Activated CD4-positive, alpha-beta T cell treated with anti-CD3 and anti-CD28 coated beads, Interleukin-2, amount 10 ng/mL, durations not matched to agents 24 days and 14 days (primary cell): ENCODE data around the gene EFNB2. TPM values are rescaled to one million over a fixed set of nuclear protein-coding genes. Genes with fewer than 3 reads are reported as not detected.

ENCODE experiments used
- DNase-seq: peaks from one replicate; pipeline ENCODE4 v3.0.0; 2022
- H3K27ac Mint-ChIP-seq: one replicate; pipeline ENCODE4 v1.8.0; 2022; ENCODE audit warnings: mild to moderate bottlenecking, mixed read lengths
- H3K27me3 Mint-ChIP-seq: one replicate; pipeline ENCODE4 v1.8.0; 2022; ENCODE audit warnings: mixed read lengths
- H3K36me3 Mint-ChIP-seq: one replicate; pipeline ENCODE4 v1.8.0; 2022; ENCODE audit warnings: low read depth, mild to moderate bottlenecking, mixed read lengths
- H3K4me1 Mint-ChIP-seq: one replicate; pipeline ENCODE4 v1.8.0; 2021; ENCODE audit warnings: mixed read lengths
- H3K4me3 Mint-ChIP-seq: one replicate; pipeline ENCODE4 v1.8.0; 2022; ENCODE audit warnings: mild to moderate bottlenecking, moderate library complexity, mixed read lengths
- H3K9me3 Mint-ChIP-seq: one replicate; pipeline ENCODE4 v1.8.0; 2021; ENCODE audit warnings: mixed read lengths
- intact Hi-C: fragments of 100-400 bp; cut with micrococcal nuclease; formaldehyde crosslinking; loops from one replicate; pipeline ENCODE4 v1.15.1; 2023
- total RNA-seq: library from RNA; stranded (reverse); gene quantifications from 2 replicates; pipeline ENCODE4 v1.2.3, GENCODE V29; 2022

The EFNB2 gene
- total RNA-seq, 1 donor from 2014 or later, result 0.30 TPM

DNA sequence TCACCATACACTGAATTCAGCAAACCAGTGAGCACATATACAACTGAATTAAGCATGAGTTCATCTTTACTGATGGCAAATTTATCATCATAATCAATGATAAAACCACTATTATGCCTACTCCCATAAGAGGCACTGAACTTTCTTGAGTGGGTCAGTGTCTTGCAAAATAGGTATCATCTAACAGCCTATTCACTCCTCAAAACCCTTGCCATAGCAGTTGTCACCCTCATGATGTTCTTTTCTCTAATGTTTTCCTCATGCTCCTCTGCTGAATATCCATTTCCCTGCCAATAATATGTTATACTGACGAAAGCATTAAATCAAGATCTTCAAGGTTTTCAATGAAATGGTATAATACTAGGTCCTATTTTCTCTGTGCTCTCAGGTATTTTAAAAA is 26.8 kb upstream of the EFNB2 start:
- Mint-ChIP-seq H3K9me3 (no peaks in the 10 kb centered on the region), H3K27me3 (no peaks in the 10 kb centered on the region), H3K27ac (peak overlapping the region; percentile 71), H3K4me3 (no peak overlapping the region), H3K36me3 (peaks cover 38% of the 10 kb centered on the region), H3K4me1 (peaks cover 59% of the 10 kb centered on the region)
- DNase-seq, result no peak
- intact Hi-C loops, result loop anchor here (10.0 kb wide), 1 partner anchor 1428 kb away; no protein-coding TSS in a partner anchor

GRCh38 chr13:106561551-106562170 is 26.2 kb upstream of the EFNB2 start:
- DNase-seq, result peak; percentile 76
- no peaks in the 10 kb centered on the region for H3K27me3 Mint-ChIP-seq
- H3K27ac Mint-ChIP-seq, result peak overlapping the region; percentile 79
- peaks cover 38% of the 10 kb centered on the region for H3K36me3 Mint-ChIP-seq
- H3K4me1 Mint-ChIP-seq, result peaks cover 57% of the 10 kb centered on the region
- peak overlapping the region; percentile 13 for H3K4me3 Mint-ChIP-seq
- intact Hi-C loops, result loop anchor here (2.0 to 10.0 kb wide), 2 partner anchors 27 to 1427 kb away; partner anchors contain the start of gene EFNB2
- no peaks in the 10 kb centered on the region for H3K9me3 Mint-ChIP-seq

- H3K4me3 Mint-ChIP-seq, result peak overlapping the region; percentile 11
- H3K4me1 Mint-ChIP-seq, result peaks cover 51% of the 10 kb centered on the region
- H3K9me3 Mint-ChIP-seq, result no peaks in the 10 kb centered on the region
- peak overlapping the region; percentile 79 for H3K27ac Mint-ChIP-seq
- intact Hi-C loops, result loop anchor here (1.0 to 10.0 kb wide), 3 partner anchors 7 to 1426 kb away; partner anchors contain the start of genes ARGLU1 and EFNB2
- DNase-seq, result no peak
- H3K36me3 Mint-ChIP-seq, result peaks cover 44% of the 10 kb centered on the region
- H3K27me3 Mint-ChIP-seq, result no peaks in the 10 kb centered on the region
Measured at GRCh38 chr13:106560821-106561220, 25.4 kb upstream of the EFNB2 start.

DNA sequence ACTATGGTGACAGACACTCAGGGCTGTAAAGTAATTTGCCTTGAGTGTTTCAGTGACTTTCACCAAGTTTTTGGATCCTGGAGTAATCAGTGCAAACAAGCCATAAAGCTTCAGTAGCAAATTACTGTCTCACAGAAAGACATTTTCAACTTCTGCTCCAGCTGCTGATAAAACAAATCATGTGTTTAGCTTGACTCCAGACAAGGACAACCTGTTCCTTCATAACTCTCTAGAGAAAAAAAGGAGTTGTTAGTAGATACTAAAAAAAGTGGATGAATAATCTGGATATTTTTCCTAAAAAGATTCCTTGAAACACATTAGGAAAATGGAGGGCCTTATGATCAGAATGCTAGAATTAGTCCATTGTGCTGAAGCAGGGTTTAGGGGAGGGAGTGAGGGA is 23.1 kb upstream of the EFNB2 start:
- no peak for DNase-seq
- Mint-ChIP-seq H3K36me3 (peaks cover 57% of the 10 kb centered on the region), H3K4me1 (peaks cover 33% of the 10 kb centered on the region), H3K9me3 (no peaks in the 10 kb centered on the region), H3K27me3 (no peaks in the 10 kb centered on the region), H3K4me3 (no peak overlapping the region), H3K27ac (no peak overlapping the region)
- intact Hi-C loops, result no loop called here

- Mint-ChIP-seq H3K4me3 (no peak overlapping the region), H3K36me3 (peaks cover 68% of the 10 kb centered on the region), H3K4me1 (peaks cover 22% of the 10 kb centered on the region), H3K27me3 (no peaks in the 10 kb centered on the region), H3K27ac (no peak overlapping the region), H3K9me3 (no peaks in the 10 kb centered on the region)
- DNase-seq, result no peak
- intact Hi-C loops, result no loop called here
Measured at GRCh38 chr13:106555631-106556328, 20.3 kb upstream of the EFNB2 start.

DNA sequence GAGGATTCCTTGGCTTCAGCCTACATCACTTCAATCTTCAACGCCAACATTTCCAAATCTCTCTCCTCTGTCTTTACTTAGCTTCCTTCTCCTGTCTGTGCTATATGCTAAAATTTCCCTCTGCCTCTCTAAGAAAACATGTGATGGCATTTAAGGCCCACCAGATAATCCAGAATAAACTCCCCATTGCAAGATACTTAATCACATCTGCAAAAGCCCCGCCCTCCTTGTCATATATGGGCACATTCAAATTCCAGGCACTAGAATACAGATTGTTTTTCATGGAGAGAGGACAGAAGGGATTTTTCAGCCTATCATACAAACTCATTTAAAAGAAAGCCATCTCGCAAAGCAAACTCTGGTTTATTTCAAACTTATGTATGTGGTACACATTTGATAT is 16.3 kb upstream of the EFNB2 start:
- Mint-ChIP-seq H3K27ac (no peak overlapping the region), H3K36me3 (peaks cover 64% of the 10 kb centered on the region), H3K4me3 (no peak overlapping the region), H3K4me1 (peaks cover 21% of the 10 kb centered on the region), H3K9me3 (no peaks in the 10 kb centered on the region), H3K27me3 (no peaks in the 10 kb centered on the region)
- intact Hi-C loops, result loop anchor here (2.0 kb wide), 1 partner anchor 15 kb away; no protein-coding TSS in a partner anchor
- DNase-seq, result no peak

GRCh38 chr13:106551350-106551749 is 15.9 kb upstream of the EFNB2 start:
- Mint-ChIP-seq H3K4me3 (no peak overlapping the region), H3K36me3 (peaks cover 60% of the 10 kb centered on the region), H3K27ac (no peak overlapping the region), H3K9me3 (no peaks in the 10 kb centered on the region), H3K27me3 (no peaks in the 10 kb centered on the region), H3K4me1 (peaks cover 21% of the 10 kb centered on the region)
- intact Hi-C loops, result no loop called here
- DNase-seq, result no peak

DNA sequence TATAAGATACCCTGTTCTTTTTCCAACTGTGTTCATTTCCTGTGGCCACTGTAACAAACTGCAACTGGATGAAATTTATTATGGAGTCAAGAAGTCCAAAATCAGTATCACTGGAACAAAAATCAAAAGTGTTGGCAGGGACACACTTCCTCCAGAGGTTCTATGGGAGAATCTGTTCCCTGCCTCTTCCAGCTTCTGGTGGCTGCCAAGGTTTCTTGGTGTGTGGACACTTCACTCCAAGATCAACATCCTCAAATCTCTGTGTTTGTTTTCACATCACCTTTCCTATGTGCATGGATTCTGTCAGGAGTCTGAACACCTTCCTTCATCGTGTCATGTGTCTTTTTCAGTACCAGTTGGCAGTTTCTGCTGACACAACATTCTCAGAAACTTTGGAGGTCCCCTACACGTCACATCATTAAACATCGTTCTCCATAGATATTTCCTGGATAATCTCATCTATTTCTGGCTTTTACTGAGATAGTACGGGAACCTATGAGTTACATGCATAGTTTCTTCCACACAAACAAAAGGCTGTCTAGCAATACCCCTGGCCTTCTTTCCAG is 15.2 kb upstream of the EFNB2 start:
- H3K36me3 Mint-ChIP-seq, result peaks cover 53% of the 10 kb centered on the region
- no peaks in the 10 kb centered on the region for H3K27me3 Mint-ChIP-seq
- intact Hi-C loops, result no loop called here
- DNase-seq, result no peak
- peaks cover 18% of the 10 kb centered on the region for H3K4me1 Mint-ChIP-seq
- no peak overlapping the region for H3K27ac Mint-ChIP-seq
- no peak overlapping the region for H3K4me3 Mint-ChIP-seq
- no peaks in the 10 kb centered on the region for H3K9me3 Mint-ChIP-seq

GRCh38 chr13:106548064-106548696 is 12.7 kb upstream of the EFNB2 start:
- no peak for DNase-seq
- intact Hi-C loops, result no loop called here
- H3K36me3 Mint-ChIP-seq, result peaks cover 33% of the 10 kb centered on the region
- H3K4me1 Mint-ChIP-seq, result peaks cover 15% of the 10 kb centered on the region
- H3K27ac Mint-ChIP-seq, result no peak overlapping the region
- no peaks in the 10 kb centered on the region for H3K9me3 Mint-ChIP-seq
- no peaks in the 10 kb centered on the region for H3K27me3 Mint-ChIP-seq
- H3K4me3 Mint-ChIP-seq, result no peak overlapping the region

GRCh38 chr13:106541826-106542225 is 6.4 kb upstream of the EFNB2 start:
- H3K36me3 Mint-ChIP-seq, result peaks cover 16% of the 10 kb centered on the region
- DNase-seq, result no peak
- H3K4me3 Mint-ChIP-seq, result no peak overlapping the region
- intact Hi-C loops, result no loop called here
- H3K4me1 Mint-ChIP-seq, result no peaks in the 10 kb centered on the region
- no peaks in the 10 kb centered on the region for H3K9me3 Mint-ChIP-seq
- H3K27ac Mint-ChIP-seq, result no peak overlapping the region
- no peaks in the 10 kb centered on the region for H3K27me3 Mint-ChIP-seq

DNA sequence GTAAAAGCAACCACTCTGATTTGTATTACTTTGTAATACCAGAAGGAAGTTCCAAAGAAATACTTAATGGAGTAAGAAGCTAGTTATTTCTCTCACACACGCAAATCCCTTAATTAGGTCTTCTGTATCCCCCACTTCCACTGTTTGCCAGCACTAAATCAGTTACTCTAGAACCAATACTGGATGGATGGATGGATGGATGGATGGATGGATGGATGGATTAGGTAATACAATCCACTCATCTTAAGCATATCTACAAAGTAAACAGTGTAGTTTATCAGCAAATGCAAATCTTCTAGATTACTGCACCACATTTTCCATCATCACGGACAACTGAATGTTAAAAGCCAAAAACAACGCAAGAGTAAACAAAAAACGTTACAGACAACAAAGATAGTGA is 5.2 kb upstream of the EFNB2 start:
- Mint-ChIP-seq H3K27me3 (peaks cover 3% of the 10 kb centered on the region), H3K9me3 (no peaks in the 10 kb centered on the region), H3K4me1 (peaks cover 3% of the 10 kb centered on the region), H3K36me3 (peaks cover 16% of the 10 kb centered on the region), H3K4me3 (no peak overlapping the region), H3K27ac (no peak overlapping the region)
- no peak for DNase-seq
- intact Hi-C loops, result no loop called here

DNA sequence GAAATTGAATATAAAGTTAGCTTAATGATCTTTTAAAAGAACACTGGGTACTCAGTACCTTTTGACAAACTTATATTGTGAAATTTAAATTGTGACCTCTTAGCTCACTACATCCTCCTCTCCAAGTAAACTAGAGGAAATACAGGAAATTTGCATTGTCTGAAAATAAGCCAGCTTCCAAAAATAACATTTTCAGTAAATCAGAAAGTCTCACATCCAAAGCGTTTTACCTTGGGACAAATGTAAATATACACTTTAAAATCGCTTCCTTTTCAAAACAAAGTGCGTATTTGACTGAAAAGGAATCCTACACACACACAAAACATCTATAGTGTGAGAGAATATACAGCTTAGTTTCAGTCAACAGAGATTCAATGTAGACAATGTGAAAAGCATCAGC is 2.1 kb upstream of the EFNB2 start:
- Mint-ChIP-seq H3K27ac (no peak overlapping the region), H3K9me3 (no peaks in the 10 kb centered on the region), H3K36me3 (peaks cover 10% of the 10 kb centered on the region), H3K27me3 (peaks cover 18% of the 10 kb centered on the region), H3K4me3 (no peak overlapping the region), H3K4me1 (peaks cover 15% of the 10 kb centered on the region)
- intact Hi-C loops, result loop anchor here (2.0 to 10.0 kb wide), 5 partner anchors 47 to 1123 kb away; no protein-coding TSS in a partner anchor
- no peak for DNase-seq

DNA sequence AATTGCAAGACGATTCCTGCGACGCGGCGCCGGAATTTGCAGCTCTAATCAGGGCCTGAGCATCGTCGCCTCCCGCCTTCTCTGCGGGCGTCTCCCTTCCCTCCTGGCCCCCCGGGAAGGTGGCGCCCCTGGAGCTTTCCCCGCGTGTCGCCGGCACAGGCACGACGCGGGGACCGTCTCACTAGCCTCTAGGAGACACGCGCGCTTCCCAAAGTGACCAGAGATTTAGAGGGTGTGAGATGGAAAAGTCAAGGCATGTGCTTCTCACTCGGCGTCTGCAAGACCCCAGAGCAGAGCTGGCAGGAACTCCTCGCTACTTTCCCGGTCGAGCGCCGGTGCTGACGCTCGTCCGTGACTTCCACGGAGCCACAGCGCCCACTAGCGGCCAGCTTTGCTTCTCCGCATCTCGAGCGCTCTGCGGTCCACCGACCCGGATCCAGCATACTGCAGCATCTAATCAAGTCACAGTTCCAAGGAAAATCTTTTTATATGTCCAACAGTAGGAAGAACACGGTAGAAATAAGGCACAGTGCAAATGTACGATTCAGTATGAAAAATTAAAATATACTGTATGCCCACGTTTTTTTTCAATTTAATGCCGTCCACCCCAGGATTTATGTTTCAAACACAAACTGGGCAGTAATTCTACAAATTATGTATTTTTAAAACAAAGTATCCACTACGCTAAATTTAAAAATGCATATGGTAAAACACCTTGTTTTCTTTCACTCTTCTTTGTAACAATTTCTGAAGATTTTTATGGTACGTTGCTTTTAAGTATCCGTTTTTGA is 977 bp upstream of the EFNB2 start:
- peaks cover 27% of the 10 kb centered on the region for H3K27me3 Mint-ChIP-seq
- peak overlapping the region; percentile 84 for H3K27ac Mint-ChIP-seq
- peaks cover 8% of the 10 kb centered on the region for H3K36me3 Mint-ChIP-seq
- peak; percentile 96 for DNase-seq
- H3K4me1 Mint-ChIP-seq, result peaks cover 15% of the 10 kb centered on the region
- peak overlapping the region; percentile 82 for H3K4me3 Mint-ChIP-seq
- H3K9me3 Mint-ChIP-seq, result no peaks in the 10 kb centered on the region
- intact Hi-C loops, result loop anchor here (2.0 to 10.0 kb wide), 5 partner anchors 46 to 1122 kb away; no protein-coding TSS in a partner anchor
